HUES6 (cell line): Measurements from ENCODE around the gene ADAMTSL2.

Experiments
- H3K27ac ChIP-seq: 2 replicates; pipeline ENCODE4 v1.7.0; 2013; ENCODE audit warnings: low read depth, mild to moderate bottlenecking, low read length, inconsistent platforms
- H3K27me3 ChIP-seq: 2 replicates; pipeline ENCODE4 v1.6.1; 2013; ENCODE audit warnings: low read length; ENCODE audit not compliant: control insufficient read depth, insufficient read depth
- H3K36me3 ChIP-seq: 2 replicates; pipeline ENCODE4 v1.6.1; 2013; ENCODE audit warnings: low read length; ENCODE audit not compliant: control insufficient read depth, insufficient read depth
- H3K4me1 ChIP-seq: 2 replicates; pipeline ENCODE4 v1.6.1; 2013; ENCODE audit warnings: low read length; ENCODE audit not compliant: control insufficient read depth, insufficient read depth
- H3K4me3 ChIP-seq: 2 replicates; pipeline ENCODE4 v1.5.1; 2013; ENCODE audit warnings: low read depth, low read length
- H3K9ac ChIP-seq: one replicate; pipeline ENCODE4 v1.6.1; 2013; ENCODE audit warnings: mild to moderate bottlenecking, low read length
- H3K9me3 ChIP-seq: 2 replicates; pipeline ENCODE4 v1.6.1; 2013; ENCODE audit warnings: low read depth, low read length; ENCODE audit not compliant: control insufficient read depth, insufficient read depth

Gene ADAMTSL2

DNA sequence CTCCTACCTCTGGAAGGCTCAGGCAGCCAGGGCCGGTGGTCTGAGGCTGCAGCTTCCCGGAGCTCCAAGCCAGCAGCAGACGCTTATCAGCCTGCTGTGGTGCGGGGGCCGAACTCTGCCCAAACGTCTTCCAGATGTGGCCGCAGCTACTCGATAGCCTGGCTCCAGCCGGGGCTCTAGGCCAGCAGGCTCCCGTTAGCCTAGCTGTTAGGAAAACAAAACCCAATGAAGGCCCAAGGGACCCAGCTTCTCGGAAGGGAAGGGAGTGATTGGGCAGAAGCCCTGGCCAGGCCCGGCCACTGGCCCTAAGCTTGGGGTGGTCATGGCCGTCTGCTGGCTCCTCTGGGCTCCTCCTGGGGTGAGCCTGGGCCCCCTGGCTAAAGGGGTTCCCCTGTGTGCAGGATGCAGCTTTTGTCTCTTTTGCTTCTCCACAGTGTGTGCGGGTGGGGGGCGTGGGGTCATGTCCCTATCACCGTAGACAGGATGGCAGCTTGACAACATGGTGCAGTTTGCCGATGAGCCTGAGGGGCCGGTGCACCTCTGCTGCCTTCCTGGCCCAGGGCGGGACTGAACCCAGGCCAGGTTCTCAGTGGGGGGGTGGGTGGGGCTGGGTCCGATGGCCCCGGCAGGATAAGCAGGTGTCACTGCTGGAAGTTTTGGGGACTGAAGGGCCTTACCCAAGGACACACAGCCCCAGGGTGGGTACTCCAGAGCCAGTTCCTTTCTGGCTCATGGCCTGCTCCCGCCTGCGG is 28.4 kb upstream of the ADAMTSL2 start:
- H3K27me3 ChIP-seq, result no peaks in the 10 kb centered on the region
- no peak overlapping the region for H3K27ac ChIP-seq
- H3K4me3 ChIP-seq, result no peak overlapping the region
- H3K4me1 ChIP-seq, result peaks cover 12% of the 10 kb centered on the region
- no peak overlapping the region for H3K9ac ChIP-seq
- no peaks in the 10 kb centered on the region for H3K36me3 ChIP-seq
- peaks cover 19% of the 10 kb centered on the region for H3K9me3 ChIP-seq

DNA sequence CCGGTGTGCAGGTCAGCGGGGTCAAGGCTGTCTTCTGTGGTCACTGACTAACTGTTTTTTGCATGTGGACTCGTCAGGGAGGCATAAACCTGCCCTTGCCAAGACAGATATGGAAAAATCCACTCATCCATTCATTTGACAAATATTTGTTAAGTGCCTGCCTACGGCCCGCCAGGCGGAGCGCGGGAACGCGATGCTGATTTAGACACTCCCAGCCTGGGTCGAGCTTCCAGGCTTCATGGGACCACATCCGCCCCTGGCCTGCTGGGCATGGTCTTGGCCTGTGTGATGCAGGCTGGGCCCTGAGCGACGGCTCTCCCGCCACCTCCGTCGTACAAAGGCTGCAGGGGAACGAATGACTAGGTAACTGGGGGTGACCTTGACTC is 27.9 kb upstream of the ADAMTSL2 start:
- Histone ChIP-seq H3K9ac (no peak overlapping the region), H3K36me3 (no peaks in the 10 kb centered on the region), H3K27me3 (no peaks in the 10 kb centered on the region), H3K27ac (no peak overlapping the region), H3K9me3 (peaks cover 13% of the 10 kb centered on the region), H3K4me3 (no peak overlapping the region), H3K4me1 (peaks cover 12% of the 10 kb centered on the region)

DNA sequence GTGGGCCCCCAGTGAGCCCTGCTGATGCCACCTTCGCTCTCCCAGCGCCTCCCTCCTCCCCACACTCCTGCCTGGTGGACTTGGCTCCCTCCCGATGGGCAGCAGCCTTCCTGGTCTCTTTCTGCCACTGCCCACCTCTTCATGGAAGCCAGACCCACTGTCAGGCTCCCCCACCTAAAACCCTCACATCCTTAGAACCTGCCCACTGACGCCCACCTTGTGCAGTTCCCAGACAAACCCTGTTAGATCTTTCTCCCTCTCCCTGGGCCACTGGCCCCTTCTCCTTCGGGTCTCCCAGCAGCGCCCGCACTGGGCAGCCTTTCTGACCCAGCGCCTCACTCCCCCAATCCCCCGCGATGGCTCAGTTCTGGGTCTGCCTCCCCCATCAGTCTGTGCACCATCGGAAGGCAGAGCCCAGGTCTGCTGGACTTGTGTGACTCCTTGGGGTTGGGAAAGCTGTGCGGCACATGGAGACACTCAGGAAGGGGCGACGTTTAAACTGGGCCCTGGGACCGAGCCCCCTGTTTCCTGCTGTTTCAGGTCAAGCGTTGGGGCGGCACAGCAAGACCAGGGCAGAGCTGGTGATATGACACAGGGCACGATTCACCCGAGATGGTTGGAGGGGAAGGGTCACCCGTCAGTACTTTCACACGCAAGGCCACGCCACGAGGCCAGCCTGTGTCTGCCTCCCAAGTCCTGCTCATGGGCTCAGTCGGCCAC is 27.1 kb upstream of the ADAMTSL2 start:
- H3K27me3 ChIP-seq, result no peaks in the 10 kb centered on the region
- H3K4me3 ChIP-seq, result no peak overlapping the region
- H3K9me3 ChIP-seq, result peaks cover 6% of the 10 kb centered on the region
- no peak overlapping the region for H3K27ac ChIP-seq
- H3K36me3 ChIP-seq, result no peaks in the 10 kb centered on the region
- H3K9ac ChIP-seq, result no peak overlapping the region
- H3K4me1 ChIP-seq, result peaks cover 12% of the 10 kb centered on the region

DNA sequence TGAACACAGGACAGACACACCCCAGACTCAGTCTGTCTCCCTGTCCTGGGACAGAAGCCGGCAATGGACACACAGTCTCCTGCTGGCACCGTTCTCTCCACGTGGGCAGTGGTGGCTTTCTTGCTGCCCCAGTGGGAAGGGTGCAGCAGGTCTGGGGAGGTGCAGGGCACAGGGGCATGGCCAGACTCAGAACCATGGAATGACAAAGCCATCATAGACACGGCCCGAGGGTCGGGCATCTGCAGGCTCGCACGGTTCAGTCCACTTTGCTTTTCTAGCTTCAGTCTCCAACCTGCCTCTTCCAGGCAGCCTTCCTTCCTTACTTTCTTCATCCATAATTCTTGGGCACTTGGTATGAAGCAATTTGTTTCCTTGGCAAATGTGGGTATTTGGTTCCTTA is 26.5 kb upstream of the ADAMTSL2 start:
- Histone ChIP-seq H3K4me1 (peaks cover 12% of the 10 kb centered on the region), H3K36me3 (no peaks in the 10 kb centered on the region), H3K9ac (no peak overlapping the region), H3K9me3 (peaks cover 1% of the 10 kb centered on the region; the same call in 1 of the 2 replicates), H3K27ac (no peak overlapping the region), H3K4me3 (no peak overlapping the region), H3K27me3 (no peaks in the 10 kb centered on the region)

DNA sequence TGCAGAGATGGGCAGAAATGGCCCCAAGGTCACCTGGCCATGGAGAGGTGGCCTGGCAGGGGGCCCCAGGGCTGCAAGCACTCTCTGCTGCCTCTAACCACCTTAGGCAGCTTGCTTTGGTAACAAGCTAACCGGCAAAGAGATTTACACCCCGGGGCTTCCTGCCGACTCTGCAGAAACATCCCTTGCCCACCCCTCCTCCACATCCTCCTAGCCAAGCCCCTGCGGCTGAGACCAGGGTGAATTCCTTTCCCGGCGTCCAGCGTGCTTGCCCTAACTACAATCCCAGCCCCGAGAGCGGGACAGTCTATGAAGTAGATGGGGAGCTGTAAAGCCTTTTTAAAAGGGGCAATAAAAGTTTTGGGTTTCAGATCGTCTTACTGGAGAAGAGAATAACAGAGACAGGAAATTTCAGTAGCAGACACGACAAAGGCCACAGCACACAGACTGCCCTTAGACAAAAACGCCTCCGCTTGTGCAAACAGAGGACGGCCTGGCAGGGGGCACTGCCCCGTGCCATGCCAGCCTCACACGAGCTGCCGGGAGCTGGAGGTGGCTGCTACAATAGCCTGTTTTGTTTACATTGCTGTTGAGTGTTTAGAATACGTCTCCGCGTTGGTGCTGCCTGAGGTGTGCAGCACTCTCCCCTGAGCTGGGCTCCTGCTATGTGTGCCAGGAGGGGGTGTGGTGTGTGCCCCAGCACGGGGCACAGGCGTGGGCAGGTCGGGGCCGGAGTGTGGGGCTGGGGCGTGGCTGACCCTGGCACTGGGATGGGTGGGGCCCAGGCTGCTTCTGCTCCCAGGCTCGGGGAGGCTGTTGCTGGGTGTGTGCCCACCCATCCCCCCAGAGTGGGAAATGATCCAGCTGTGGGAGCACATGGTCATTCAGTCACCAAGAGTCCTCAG is 25.1 kb upstream of the ADAMTSL2 start:
- Histone ChIP-seq H3K4me1 (peaks cover 12% of the 10 kb centered on the region), H3K27ac (no peak overlapping the region), H3K27me3 (no peaks in the 10 kb centered on the region), H3K9ac (peak overlapping the region; percentile 14), H3K9me3 (no peaks in the 10 kb centered on the region; the same call in 1 of the 2 replicates), H3K4me3 (peak overlapping the region; percentile 15; the same call in 1 of the 2 replicates), H3K36me3 (no peaks in the 10 kb centered on the region)

DNA sequence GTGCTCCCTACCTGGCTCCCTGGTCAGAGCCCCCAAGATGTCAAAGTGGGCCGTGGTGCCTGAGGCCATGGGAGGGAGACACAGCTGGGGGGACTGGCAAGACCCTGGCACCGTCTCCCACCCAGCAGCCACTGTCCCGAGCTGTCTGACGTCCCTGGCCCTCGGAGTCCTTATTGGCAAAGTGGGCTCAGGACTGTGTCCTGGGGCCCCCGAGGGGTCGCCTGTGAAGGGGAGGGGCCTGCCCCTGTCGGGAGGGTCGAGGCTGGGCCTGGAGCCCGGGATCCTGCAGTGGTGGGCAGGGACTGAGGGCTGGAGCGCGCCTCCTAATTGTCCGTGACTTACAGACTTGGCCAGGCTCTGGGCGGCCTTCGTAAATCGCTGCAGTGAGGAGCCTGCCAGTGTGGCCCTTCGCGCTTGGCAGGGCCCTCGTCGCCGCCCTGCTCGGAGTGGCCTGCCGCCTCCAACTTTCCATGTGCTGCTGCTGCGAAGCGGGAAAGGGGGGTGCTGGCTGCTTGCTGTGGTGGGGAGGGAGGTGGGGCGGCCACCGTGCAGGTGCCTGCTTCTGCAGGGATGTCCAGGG is 23.5 kb upstream of the ADAMTSL2 start:
- Histone ChIP-seq H3K9ac (no peak overlapping the region), H3K27ac (no peak overlapping the region), H3K9me3 (no peaks in the 10 kb centered on the region; the same call in 1 of the 2 replicates), H3K27me3 (no peaks in the 10 kb centered on the region), H3K4me1 (peaks cover 12% of the 10 kb centered on the region), H3K4me3 (no peak overlapping the region), H3K36me3 (no peaks in the 10 kb centered on the region)

DNA sequence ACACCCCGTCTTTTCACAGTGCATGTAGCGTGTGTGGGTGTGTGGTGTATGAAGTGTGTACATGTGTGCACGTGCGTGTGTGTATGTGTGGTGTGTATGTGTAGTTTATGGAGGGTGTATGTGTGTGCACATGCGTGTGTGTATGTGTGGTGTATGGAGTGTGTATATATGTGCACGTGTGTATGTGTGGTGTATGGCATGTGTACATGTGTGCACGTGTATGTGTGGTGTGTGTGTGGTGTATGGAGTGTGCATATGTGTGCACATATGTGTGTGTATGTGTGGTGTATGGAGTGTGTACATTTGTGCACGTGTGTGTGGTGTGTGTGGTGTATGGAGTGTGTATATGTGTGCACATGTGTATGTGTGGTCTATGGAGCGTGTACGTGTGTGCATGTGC is 22.9 kb upstream of the ADAMTSL2 start:
- Histone ChIP-seq H3K27ac (no peak overlapping the region), H3K4me3 (no peak overlapping the region), H3K9me3 (no peaks in the 10 kb centered on the region; the same call in 1 of the 2 replicates), H3K27me3 (no peaks in the 10 kb centered on the region), H3K36me3 (no peaks in the 10 kb centered on the region), H3K9ac (no peak overlapping the region), H3K4me1 (peaks cover 12% of the 10 kb centered on the region)

DNA sequence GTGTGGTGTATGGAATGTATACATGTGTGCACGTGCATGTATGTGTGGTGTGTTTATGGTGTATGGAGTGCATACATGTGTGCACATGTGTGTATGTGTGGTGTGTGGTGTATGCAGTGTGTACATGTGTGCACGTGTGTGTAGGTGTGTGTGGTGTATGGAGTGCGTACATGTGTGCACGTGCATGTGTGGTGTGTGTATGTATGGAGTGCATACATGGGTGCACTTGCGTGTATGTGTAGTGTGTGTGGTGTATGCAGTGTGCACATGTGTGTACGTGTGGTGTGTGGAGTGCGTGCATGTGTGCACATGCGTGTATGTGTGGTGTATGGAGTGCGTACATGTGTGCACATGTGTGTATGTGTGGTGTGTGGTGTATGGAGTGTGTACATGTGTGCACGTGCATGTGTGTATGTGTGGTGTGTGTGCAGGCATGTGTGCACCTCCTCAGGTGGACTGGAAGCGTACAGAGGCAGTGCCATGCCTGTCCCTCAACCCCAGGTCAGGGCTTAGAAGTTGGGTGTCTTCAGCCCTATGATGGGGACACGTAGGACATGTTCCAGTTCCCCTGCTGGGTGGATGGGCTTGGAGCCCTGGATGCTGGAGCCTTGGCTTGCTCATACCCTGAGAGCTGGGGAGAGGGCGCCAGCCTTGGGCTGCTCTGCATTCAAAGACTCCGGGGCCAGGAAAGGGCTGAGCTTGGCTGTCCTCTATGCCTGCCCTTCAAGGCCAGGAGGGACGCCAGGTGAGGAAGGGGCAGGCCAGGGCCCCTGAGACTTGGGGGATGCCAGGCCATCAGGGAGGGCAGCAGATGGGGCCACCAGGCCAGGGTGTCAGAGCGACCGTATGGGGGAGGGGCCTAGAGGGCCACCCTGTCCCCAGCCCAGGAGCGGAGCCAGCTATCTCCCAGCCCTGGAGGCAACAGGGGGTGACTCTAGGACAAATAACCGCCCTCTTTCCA is 22.0 kb upstream of the ADAMTSL2 start:
- H3K27me3 ChIP-seq, result no peaks in the 10 kb centered on the region

DNA sequence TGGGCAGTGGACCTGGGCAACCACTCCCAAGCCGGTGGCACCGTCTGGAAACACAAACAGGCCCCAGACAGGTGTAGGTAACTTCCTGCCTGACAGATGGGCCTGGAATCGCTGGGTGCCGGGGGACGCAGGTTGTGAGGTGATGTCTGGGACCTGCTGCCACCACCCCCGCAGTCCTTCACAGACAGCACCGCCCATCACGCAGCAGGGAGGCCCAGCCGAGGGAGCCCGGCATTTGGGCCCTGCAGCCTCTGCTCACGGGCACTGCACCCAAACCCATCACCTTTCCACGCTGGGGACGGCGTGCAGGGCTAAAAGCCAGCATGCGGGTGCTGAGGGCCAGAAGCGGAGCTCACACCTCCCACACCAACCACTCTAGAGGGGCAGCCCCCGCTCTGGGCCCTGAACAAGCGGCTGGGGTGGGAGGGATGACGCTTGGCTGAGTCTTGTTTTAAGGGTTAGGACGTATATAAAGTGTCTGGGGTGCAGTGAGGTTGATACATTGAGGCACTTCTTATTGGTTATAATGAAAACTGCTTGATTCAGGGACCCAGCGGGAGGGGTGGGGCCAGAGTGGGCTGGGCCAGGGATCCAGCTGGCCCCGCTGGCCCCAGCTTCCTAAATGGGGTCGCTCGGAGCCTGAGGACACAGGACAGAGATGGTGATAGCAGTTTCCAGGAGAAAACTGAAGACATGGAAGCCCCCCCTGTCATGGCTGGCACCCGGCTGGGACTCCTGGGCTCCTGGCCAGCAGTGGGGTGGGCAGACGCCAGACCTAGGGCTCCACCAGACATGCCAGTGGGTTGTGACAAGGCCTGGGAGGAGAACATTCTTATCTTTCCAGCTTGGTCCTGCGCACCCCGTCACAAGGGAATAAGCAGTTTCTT is 21.0 kb upstream of the ADAMTSL2 start:
- Histone ChIP-seq H3K27me3 (no peaks in the 10 kb centered on the region), H3K36me3 (no peaks in the 10 kb centered on the region)

More for the DNA sequence above, 22.0 kb upstream of the ADAMTSL2 start:
- Histone ChIP-seq H3K4me3 (no peak overlapping the region), H3K27ac (no peak overlapping the region), H3K9me3 (no peaks in the 10 kb centered on the region; the same call in 1 of the 2 replicates), H3K9ac (no peak overlapping the region), H3K4me1 (peaks cover 12% of the 10 kb centered on the region), H3K36me3 (no peaks in the 10 kb centered on the region)

More for the DNA sequence above, 21.0 kb upstream of the ADAMTSL2 start:
- Histone ChIP-seq H3K27ac (no peak overlapping the region), H3K9me3 (no peaks in the 10 kb centered on the region; the same call in 1 of the 2 replicates), H3K4me3 (no peak overlapping the region), H3K4me1 (peaks cover 12% of the 10 kb centered on the region), H3K9ac (no peak overlapping the region)
